ENCODE data around the gene COL5A1. TPM values are rescaled to one million over a fixed set of nuclear protein-coding genes. Genes with fewer than 3 reads are reported as not detected.

Gene COL5A1
- total RNA-seq, 4 donors from 2014 or later: 14.0 to 23.9 (median 19.2) TPM

DNA sequence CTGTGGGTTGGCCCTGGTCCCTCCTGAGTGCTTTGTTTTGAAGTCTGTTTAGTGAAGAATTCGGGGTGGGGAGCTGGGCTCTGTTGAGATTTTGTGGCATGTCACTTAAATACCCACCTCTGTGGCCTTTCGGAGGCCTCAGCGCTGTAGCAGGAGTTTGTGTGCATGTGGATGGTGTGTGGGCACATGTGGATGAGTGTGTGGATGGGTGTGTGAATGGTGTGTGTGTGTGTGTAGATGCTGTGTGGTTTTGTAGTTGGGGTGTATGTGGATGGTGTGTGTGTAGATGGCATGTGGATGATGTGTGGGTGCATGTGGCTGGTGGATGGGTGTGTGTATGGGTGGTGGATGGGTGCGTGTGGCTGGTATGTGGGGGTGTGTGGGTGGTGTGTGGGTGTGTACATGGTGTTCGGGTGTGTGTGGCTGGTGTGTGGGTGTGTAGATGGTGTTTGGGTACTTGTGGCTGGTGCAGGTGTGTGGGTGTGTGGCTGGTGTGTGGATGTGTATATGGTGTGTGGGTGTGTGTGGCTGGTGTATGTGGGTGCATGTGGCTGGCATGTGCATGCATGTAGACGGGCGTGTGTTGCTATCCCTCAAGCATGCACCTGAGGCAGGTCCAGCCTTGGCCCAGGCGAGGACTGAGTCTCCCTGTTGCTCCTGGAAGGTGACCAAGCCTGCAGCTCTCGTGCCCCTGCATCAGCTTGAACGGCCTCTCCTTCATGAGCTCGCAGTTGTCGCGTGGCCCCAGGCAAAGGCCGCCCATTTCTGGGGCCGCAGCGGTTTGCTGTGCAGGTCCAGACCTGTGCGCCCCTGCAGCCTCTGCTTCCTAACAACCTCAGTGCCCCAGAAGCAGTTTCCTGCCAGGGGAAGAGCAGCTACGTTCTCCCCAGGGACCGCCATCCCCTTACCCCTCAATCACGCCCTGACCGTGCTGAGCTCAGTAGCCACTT is 185.0 kb downstream of the COL5A1 start:
- TF ChIP-seq, protein P1, sequence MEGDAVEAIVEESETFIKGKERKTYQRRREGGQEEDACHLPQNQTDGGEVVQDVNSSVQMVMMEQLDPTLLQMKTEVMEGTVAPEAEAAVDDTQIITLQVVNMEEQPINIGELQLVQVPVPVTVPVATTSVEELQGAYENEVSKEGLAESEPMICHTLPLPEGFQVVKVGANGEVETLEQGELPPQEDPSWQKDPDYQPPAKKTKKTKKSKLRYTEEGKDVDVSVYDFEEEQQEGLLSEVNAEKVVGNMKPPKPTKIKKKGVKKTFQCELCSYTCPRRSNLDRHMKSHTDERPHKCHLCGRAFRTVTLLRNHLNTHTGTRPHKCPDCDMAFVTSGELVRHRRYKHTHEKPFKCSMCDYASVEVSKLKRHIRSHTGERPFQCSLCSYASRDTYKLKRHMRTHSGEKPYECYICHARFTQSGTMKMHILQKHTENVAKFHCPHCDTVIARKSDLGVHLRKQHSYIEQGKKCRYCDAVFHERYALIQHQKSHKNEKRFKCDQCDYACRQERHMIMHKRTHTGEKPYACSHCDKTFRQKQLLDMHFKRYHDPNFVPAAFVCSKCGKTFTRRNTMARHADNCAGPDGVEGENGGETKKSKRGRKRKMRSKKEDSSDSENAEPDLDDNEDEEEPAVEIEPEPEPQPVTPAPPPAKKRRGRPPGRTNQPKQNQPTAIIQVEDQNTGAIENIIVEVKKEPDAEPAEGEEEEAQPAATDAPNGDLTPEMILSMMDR (IDR thresholded peaks at IDR 0.05; ENCODE audit: low read depth): no peak

DNA sequence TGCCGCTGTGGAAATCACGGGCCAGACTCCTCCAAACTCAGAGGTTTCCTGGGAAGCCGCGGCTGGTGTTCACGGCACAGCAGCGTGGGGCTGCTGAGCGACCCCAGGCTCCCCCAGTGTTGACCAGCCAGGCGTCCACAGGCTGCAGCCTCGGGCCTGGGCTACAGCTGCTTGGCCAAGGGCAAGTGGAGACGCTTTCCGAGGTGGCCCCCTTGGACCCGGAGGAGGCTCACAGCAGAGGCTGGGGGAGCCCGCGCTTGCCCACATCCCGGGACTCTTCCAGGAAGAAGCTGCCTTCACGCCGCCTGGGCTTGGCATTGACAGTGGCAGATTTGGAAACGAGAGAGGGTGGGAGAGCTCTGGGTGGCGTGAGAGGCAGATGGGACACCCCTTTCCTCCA is 186.0 kb downstream of the COL5A1 start:
- TF ChIP-seq, protein P1 (IDR thresholded peaks at IDR 0.05; ENCODE audit: low read depth): no peak

DNA sequence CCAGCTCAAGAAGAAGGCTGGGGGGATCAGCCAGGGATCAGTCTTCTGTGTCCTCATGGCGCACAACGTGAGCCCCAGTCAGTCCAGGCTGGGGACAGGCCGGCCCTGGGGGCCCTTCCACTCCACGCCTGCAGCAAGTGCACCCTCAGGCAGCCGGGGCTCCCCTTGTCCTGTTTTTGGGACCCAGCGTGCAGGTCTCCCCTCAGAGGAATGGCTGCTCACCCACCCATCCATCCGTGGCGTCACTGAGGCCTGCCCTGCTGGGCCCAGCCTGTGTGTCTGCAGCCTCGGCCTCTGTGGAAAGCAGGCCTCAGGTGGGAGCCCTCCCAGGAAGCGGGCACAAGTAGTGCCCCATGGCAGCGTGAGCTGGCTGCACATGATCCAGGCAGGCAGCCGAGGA is 186.4 kb downstream of the COL5A1 start:
- TF ChIP-seq, protein P1 (IDR thresholded peaks at IDR 0.05; ENCODE audit: low read depth): no peak

DNA sequence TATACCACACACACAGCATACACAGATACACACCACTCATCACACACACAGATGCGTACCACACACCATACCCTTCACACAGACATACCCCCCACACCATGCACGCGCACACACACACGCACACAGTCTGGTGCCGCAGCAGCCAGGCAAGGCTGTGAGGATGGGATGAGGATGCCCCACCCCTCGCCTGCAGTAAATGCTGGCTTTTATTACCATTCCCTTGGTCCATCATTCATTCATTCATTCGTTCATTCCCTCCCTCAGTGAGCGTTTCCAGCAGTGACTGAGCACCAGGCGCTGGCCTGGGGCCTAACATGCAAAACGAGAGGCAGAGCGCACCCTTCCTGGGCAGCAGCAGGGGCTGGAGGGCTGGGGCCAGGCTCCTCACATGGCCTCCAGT is 187.3 kb downstream of the COL5A1 start:
- TF ChIP-seq, protein P1 (IDR thresholded peaks at IDR 0.05; ENCODE audit: low read depth): no peak

DNA sequence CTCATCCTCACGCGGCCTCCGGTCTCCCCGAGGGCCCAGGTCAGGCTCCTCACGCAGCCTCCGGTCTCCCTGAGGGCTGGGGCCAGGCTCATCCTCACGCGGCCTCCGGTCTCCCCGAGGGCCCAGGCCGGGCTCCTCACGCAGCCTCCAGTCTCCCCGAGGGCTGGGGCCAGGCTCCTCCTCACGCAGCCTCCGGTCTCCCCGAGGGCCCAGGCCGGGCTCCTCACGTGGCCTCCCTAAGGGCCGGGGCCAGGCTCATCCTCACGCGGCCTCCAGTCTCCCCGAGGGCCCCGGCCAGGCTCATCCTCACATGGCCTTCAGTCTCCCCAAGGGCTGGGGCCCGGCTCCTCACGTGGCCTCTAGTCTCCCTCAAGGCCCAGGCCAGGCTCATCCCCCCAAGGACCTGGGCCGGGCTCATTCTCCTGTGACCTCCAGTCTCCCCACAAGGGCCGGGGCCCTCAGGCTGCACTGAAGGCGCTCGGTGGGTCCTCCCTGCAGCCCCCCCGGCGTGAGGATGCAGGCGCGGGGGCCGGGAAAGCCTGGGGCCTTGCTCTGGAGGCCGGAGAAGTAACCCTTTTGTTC is 187.8 kb downstream of the COL5A1 start:
- TF ChIP-seq, protein P1 (IDR thresholded peaks at IDR 0.05; ENCODE audit: low read depth): no peak

DNA sequence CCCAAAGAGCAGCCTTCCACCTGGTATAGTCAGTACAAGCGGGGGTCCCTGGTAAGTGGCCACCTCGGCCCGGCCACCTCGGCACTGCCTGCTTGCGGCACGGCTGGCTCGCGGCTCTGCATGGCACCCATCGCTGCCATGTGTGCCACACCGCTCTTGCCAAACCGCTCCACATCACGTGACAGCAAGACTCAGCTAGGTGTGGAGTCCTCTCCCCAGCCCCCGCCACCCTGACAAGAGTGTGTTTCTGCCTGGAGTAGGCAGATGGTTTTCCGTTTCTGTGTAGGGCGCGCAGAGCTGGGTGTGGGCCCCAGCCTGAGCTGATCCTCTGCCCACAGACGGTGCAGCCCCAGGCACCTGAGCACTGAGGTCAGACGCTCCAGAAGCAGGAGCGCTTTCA is 188.5 kb downstream of the COL5A1 start:
- TF ChIP-seq, protein P1 (IDR thresholded peaks at IDR 0.05; ENCODE audit: low read depth): no peak

DNA sequence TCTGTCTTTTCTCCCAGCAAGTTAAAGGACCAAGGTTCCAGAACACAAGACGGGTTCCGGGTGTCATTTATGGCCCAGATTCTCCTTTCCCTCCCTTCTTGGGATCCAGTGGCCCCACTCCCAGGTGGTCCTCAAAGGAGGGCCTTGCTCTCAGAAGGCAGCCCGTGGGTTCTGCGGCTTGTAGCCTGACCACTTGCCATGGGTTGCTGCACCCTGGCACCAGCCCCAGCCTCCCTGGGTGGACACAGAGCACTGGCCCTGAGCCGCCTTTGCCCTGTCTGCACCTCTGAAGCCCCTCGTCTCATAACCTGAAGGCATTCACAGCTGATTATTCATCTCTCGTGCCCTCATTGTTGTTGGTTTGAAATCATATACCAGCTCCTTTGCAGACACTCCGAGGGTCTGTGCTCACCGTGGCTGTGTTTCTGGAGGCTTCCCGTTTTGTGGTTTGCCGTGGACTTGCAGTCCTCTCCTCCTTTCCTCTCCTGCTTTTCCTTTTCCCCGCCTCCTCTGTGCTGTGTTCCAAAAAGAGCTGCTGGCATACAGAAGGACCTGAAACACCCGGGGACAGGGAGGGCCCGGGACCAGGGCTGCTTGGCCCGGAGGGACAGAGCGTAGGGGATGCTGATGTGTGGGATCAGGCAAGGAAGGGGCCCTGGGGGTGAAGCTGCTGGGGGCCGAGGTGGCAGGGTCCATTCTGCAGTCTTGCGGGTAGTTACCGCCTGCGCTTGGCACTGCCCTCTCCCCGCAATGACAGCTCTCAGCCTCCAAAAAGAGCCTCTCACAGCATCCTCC is 189.5 kb downstream of the COL5A1 start:
- TF ChIP-seq, protein P1 (IDR thresholded peaks at IDR 0.05; ENCODE audit: low read depth): no peak

Measured in subcutaneous adipose tissue (tissue), 4 donors.